K562 treated with DMSO at 1 percent for 24 hours (cell line): ENCODE measurements around the gene TUBB2A. TPM values are rescaled to one million over a fixed set of nuclear protein-coding genes. Genes with fewer than 3 reads are reported as not detected.

Source experiments
- total RNA-seq: library from RNA; unstranded; fragments of 300-600 nt; gene quantifications from 2 replicates; pipeline ENCODE4 v1.2.3, GENCODE V29; 2022; ENCODE audit warnings: low read depth; ENCODE audit not compliant: insufficient read depth

TUBB2A gene
- 211 TPM in 2 replicates for total RNA-seq

GRCh38 chr6:3157131-3157933 is at the start of gene TUBB2A:
Gene TUBB2A (minus strand): TSS chr6:3157544. CDS start chr6:3157463, 81 bp downstream.

GRCh38 chr6:3118353-3119039 is 38.8 kb downstream of the TUBB2A start, which contains the start of gene BPHL:
Gene BPHL (plus strand): TSS chr6:3118711. CDS start chr6:3118741, 30 bp downstream.

Other genes with a start within 250 kb of the TUBB2A start
- 245 and 250 TPM in 2 replicates for gene SERPINB6, start 186.0 kb downstream of the TUBB2A start, total RNA-seq
- 222 and 225 TPM in 2 replicates for gene NQO2, start 157.7 kb downstream of the TUBB2A start, total RNA-seq
- gene RIPK1, start 89.0 kb downstream of the TUBB2A start, total RNA-seq, result 26.2 and 30.9 TPM in 2 replicates
- 9.6 and 9.8 TPM in 2 replicates for gene BPHL, start 38.8 kb downstream of the TUBB2A start, total RNA-seq
- 21.2 and 24.5 TPM in 2 replicates for gene TUBB2B, start 70.1 kb upstream of the TUBB2A start, total RNA-seq
- gene PSMG4, start 101.4 kb upstream of the TUBB2A start, total RNA-seq, result 79.7 and 83.5 TPM in 2 replicates